Measurements from ENCODE around the gene GPR143. TPM values are rescaled to one million over a fixed set of nuclear protein-coding genes. Genes with fewer than 3 reads are reported as not detected.
A peak's percentile ranks its signal among the peaks of the same experiment; 100 is the strongest.

GPR143 gene
- total RNA-seq, 1 donor from 2014 or later: 7.1 TPM

GRCh38 chrX:9802737-9803136 is 37.1 kb upstream of the GPR143 start:
- peaks cover 17% of the 10 kb centered on the region for H3K9me3 Mint-ChIP-seq (ENCODE audit: low read depth)
- H3K4me1 Mint-ChIP-seq (ENCODE audit: low read depth): peaks cover 3% of the 10 kb centered on the region
- peaks cover 10% of the 10 kb centered on the region for H3K36me3 Mint-ChIP-seq (ENCODE audit: insufficient read depth)
- no peak for DNase-seq (ENCODE audit: low spot score, unreplicated experiment)
- no peak overlapping the region for H3K4me3 Mint-ChIP-seq (ENCODE audit: low read depth)
- no peak overlapping the region for H3K27ac Mint-ChIP-seq
- no peak for TF ChIP-seq CTCF (IDR thresholded peaks at IDR 0.05; ENCODE audit: unreplicated experiment)
- no peaks in the 10 kb centered on the region for H3K27me3 Mint-ChIP-seq

- Mint-ChIP-seq H3K27ac (no peak overlapping the region), H3K27me3 (no peaks in the 10 kb centered on the region), H3K9me3 (ENCODE audit: low read depth) (peaks cover 29% of the 10 kb centered on the region), H3K4me3 (ENCODE audit: low read depth) (no peak overlapping the region), H3K36me3 (ENCODE audit: insufficient read depth) (peaks cover 13% of the 10 kb centered on the region), H3K4me1 (ENCODE audit: low read depth) (peaks cover 3% of the 10 kb centered on the region)
- no peak for TF ChIP-seq CTCF (IDR thresholded peaks at IDR 0.05; ENCODE audit: unreplicated experiment)
- DNase-seq (ENCODE audit: low spot score, unreplicated experiment): no peak
Observed at GRCh38 chrX:9797384-9798360, 32.0 kb upstream of the GPR143 start.

- Mint-ChIP-seq H3K27me3 (no peaks in the 10 kb centered on the region), H3K4me1 (ENCODE audit: low read depth) (peaks cover 4% of the 10 kb centered on the region), H3K4me3 (ENCODE audit: low read depth) (no peak overlapping the region), H3K36me3 (ENCODE audit: insufficient read depth) (peaks cover 5% of the 10 kb centered on the region), H3K9me3 (ENCODE audit: low read depth) (peaks cover 20% of the 10 kb centered on the region), H3K27ac (no peak overlapping the region)
- TF ChIP-seq CTCF (IDR thresholded peaks at IDR 0.05; ENCODE audit: unreplicated experiment): no peak
- DNase-seq (ENCODE audit: low spot score, unreplicated experiment): no peak
Observed at GRCh38 chrX:9794495-9794894, 28.8 kb upstream of the GPR143 start.

- peaks cover 15% of the 10 kb centered on the region for H3K4me1 Mint-ChIP-seq (ENCODE audit: low read depth)
- peaks cover 4% of the 10 kb centered on the region for H3K36me3 Mint-ChIP-seq (ENCODE audit: insufficient read depth)
- peaks cover 12% of the 10 kb centered on the region for H3K9me3 Mint-ChIP-seq (ENCODE audit: low read depth)
- H3K27ac Mint-ChIP-seq: peak overlapping the region; percentile 73
- no peak for TF ChIP-seq CTCF (IDR thresholded peaks at IDR 0.05; ENCODE audit: unreplicated experiment)
- H3K4me3 Mint-ChIP-seq (ENCODE audit: low read depth): no peak overlapping the region
- no peaks in the 10 kb centered on the region for H3K27me3 Mint-ChIP-seq
- no peak for DNase-seq (ENCODE audit: low spot score, unreplicated experiment)
Observed at GRCh38 chrX:9790866-9791265, 25.2 kb upstream of the GPR143 start.

GRCh38 chrX:9789555-9789954 is 23.9 kb upstream of the GPR143 start:
- H3K4me1 Mint-ChIP-seq (ENCODE audit: low read depth): peaks cover 15% of the 10 kb centered on the region
- H3K9me3 Mint-ChIP-seq (ENCODE audit: low read depth): peaks cover under 1% of the 10 kb centered on the region
- DNase-seq (ENCODE audit: low spot score, unreplicated experiment): no peak

More at GRCh38 chrX:9789555-9789954, 23.9 kb upstream of the GPR143 start:
- Mint-ChIP-seq H3K36me3 (ENCODE audit: insufficient read depth) (no peaks in the 10 kb centered on the region), H3K27ac (peak overlapping the region; percentile 16), H3K4me3 (ENCODE audit: low read depth) (no peak overlapping the region), H3K27me3 (no peaks in the 10 kb centered on the region)
- no peak for TF ChIP-seq CTCF (IDR thresholded peaks at IDR 0.05; ENCODE audit: unreplicated experiment)
